ENCODE results near the gene CHSY1. TPM values are rescaled to one million over a fixed set of nuclear protein-coding genes. Genes with fewer than 3 reads are reported as not detected.
"Not testable (repeated sequence)": the region's sequence is repeated elsewhere in the genome, so short reads cannot be mapped to it uniquely, and the experiment has no call there.

CHSY1 gene
- total and polyA plus RNA-seq, 7 experiments from 2014 or later: 0.78 to 47.0 (median 8.9) TPM

- intact Hi-C loops (cut with micrococcal nuclease): loop anchor here (1.0 to 10.0 kb wide), 3 partner anchors 431 to 1368 kb away; partner anchors contain the start of genes ADAMTS17 (in 1 of the 2) and TARS3 (in 1 of the 2)
- H3K27ac Mint-ChIP-seq: peak overlapping the region in 8 of 9 donors; percentile 89 to 99 (median 96)
These were observed 41.3 kb upstream of the CHSY1 start for GRCh38 chr15:101293122-101293521.

GRCh38 chr15:101288905-101289513, 37.2 kb upstream of the CHSY1 start:
- ChIA-PET CTCF (interaction anchor here (0.7 to 3.0 kb wide), 9 partner anchors 11 to 436 kb away, joined by 3 to 16 read pairs (median 3); partner anchors contain the start of genes CHSY1 and TARS3), POLR2A (interaction anchor here (1.9 kb wide), 1 partner anchor 19 kb away, joined by 4 read pairs; no protein-coding TSS in a partner anchor)
- H3K4me3 ChIP-seq (ENCODE audit: low read length): no peak overlapping the region
- peaks cover 8 to 21% of the 10 kb centered on the region in 2 donors for H3K4me1 ChIP-seq (ENCODE audit: control insufficient read depth in 2 of 2, insufficient read depth in 2 of 2, low read length in 2 of 2)
- no peaks in the 10 kb centered on the region for H3K27me3 Mint-ChIP-seq
- H3K27ac Mint-ChIP-seq: peak overlapping the region in 8 of 9 donors; percentile 5 to 77 (median 42)
- no peaks in the 10 kb centered on the region for H3K9me3 Mint-ChIP-seq
- H3K4me1 Mint-ChIP-seq: peaks cover 32 to 62% (median 45%) of the 10 kb centered on the region in 7 donors
- H3K4me3 Mint-ChIP-seq: peak overlapping the region in 2 of 10 donors; percentile 20 to 25
- intact Hi-C loops (cut with micrococcal nuclease): loop anchor here in 1 of 2 donors (1.0 kb wide), 1 partner anchor 352 kb away; no protein-coding TSS in a partner anchor
- no peak overlapping the region for H3K27ac ChIP-seq (ENCODE audit: low read depth, low read length)
- no peaks in the 10 kb centered on the region for H3K9me3 ChIP-seq (ENCODE audit: control insufficient read depth in 2 of 3, low read length in 3 of 3)
- peak in 7 of 9 donors; percentile 48 to 68 (median 62) for DNase-seq
- H3K36me3 ChIP-seq (ENCODE audit: control insufficient read depth in 2 of 3, insufficient read depth in 3 of 3, low read length in 3 of 3): peaks cover 18 to 47% (median 32%) of the 10 kb centered on the region in 3 experiments
- no peaks in the 10 kb centered on the region for H3K27me3 ChIP-seq (ENCODE audit: control insufficient read depth in 2 of 2, insufficient read depth in 2 of 2, low read length in 2 of 2)
- peak; percentile 82 for ATAC-seq
- peaks cover 0 to 43% (median 30%) of the 10 kb centered on the region in 5 donors for H3K36me3 Mint-ChIP-seq

More at GRCh38 chr15:101293122-101293521, 41.3 kb upstream of the CHSY1 start:
- H3K36me3 ChIP-seq (ENCODE audit: control insufficient read depth in 2 of 3, insufficient read depth in 3 of 3, low read length in 3 of 3): peaks cover 0 to 16% (median 5%) of the 10 kb centered on the region in 3 experiments
- ChIA-PET POLR2A (interaction anchor here (0.6 to 1.1 kb wide), 4 partner anchors 41 to 720 kb away, joined by 3 to 5 read pairs (median 4); partner anchors contain the start of gene CHSY1), CTCF (interaction anchor here (1.1 to 2.9 kb wide), 2 partner anchors 11 to 348 kb away, joined by 5 to 11 read pairs; no protein-coding TSS in a partner anchor)
- no peaks in the 10 kb centered on the region for H3K27me3 Mint-ChIP-seq
- H3K9me3 ChIP-seq (ENCODE audit: control insufficient read depth in 2 of 3, low read length in 3 of 3): no peaks in the 10 kb centered on the region
- no peaks in the 10 kb centered on the region for H3K27me3 ChIP-seq (ENCODE audit: control insufficient read depth in 2 of 2, insufficient read depth in 2 of 2, low read length in 2 of 2)
- DNase-seq (no peak), ATAC-seq (no peak)
- peak overlapping the region; percentile 76 for H3K4me3 ChIP-seq (ENCODE audit: low read length)
- peaks cover 39 to 73% (median 63%) of the 10 kb centered on the region in 7 donors for H3K4me1 Mint-ChIP-seq
- H3K4me3 Mint-ChIP-seq: peak overlapping the region; percentile 90 to 99 (median 97)
- H3K27ac ChIP-seq (ENCODE audit: low read depth, low read length): peak overlapping the region; percentile 95
- peaks cover 4 to 26% (median 19%) of the 10 kb centered on the region in 5 donors for H3K36me3 Mint-ChIP-seq
- H3K9me3 Mint-ChIP-seq: no peaks in the 10 kb centered on the region
- peaks cover 14 to 27% of the 10 kb centered on the region in 2 donors for H3K4me1 ChIP-seq (ENCODE audit: control insufficient read depth in 2 of 2, insufficient read depth in 2 of 2, low read length in 2 of 2)

- peaks cover under 1 to 53% (median 30%) of the 10 kb centered on the region in 5 donors for H3K36me3 Mint-ChIP-seq
- POLR2A ChIA-PET; ATAC-seq; H3K4me3 Mint-ChIP-seq; H3K9me3 Mint-ChIP-seq; H3K27me3 Mint-ChIP-seq; H3K9me3 ChIP-seq (ENCODE audit: control insufficient read depth in 2 of 3, low read length in 3 of 3); H3K4me3 ChIP-seq (ENCODE audit: low read length); H3K4me1 ChIP-seq (ENCODE audit: control insufficient read depth in 2 of 2, insufficient read depth in 2 of 2, low read length in 2 of 2); H3K27ac ChIP-seq (ENCODE audit: low read depth, low read length); intact Hi-C loops (cut with micrococcal nuclease); DNase-seq; H3K27me3 ChIP-seq (ENCODE audit: control insufficient read depth in 2 of 2, insufficient read depth in 2 of 2, low read length in 2 of 2): not testable (repeated sequence)
- H3K4me1 Mint-ChIP-seq: peaks cover 22 to 45% (median 33%) of the 10 kb centered on the region in 7 donors
- H3K27ac Mint-ChIP-seq: peak overlapping the region in 4 of 9 donors; percentile 23 to 59 (median 46)
- H3K36me3 ChIP-seq (ENCODE audit: control insufficient read depth in 2 of 3, insufficient read depth in 3 of 3, low read length in 3 of 3): peaks cover 24 to 64% (median 39%) of the 10 kb centered on the region in 3 experiments
- CTCF ChIA-PET: interaction anchor here (0.7 to 3.0 kb wide), 5 partner anchors 9 to 354 kb away, joined by 3 to 16 read pairs (median 7); no protein-coding TSS in a partner anchor
These were observed 35.5 kb upstream of the CHSY1 start for GRCh38 chr15:101287342-101287741.

GRCh38 chr15:101286471-101287114, 34.7 kb upstream of the CHSY1 start:
- Histone ChIP-seq H3K4me1 (ENCODE audit: control insufficient read depth in 2 of 2, insufficient read depth in 2 of 2, low read length in 2 of 2) (peaks cover 0 to under 1% of the 10 kb centered on the region in 2 donors), H3K4me3 (ENCODE audit: low read length) (no peak overlapping the region), H3K9me3 (ENCODE audit: control insufficient read depth in 2 of 3, low read length in 3 of 3) (no peaks in the 10 kb centered on the region), H3K27me3 (ENCODE audit: control insufficient read depth in 2 of 2, insufficient read depth in 2 of 2, low read length in 2 of 2) (no peaks in the 10 kb centered on the region), H3K27ac (ENCODE audit: low read depth, low read length) (peak overlapping the region; percentile 23), H3K36me3 (ENCODE audit: control insufficient read depth in 2 of 3, insufficient read depth in 3 of 3, low read length in 3 of 3) (peaks cover 29 to 68% (median 47%) of the 10 kb centered on the region in 3 experiments)
- ChIA-PET CTCF (interaction anchor here (1.1 kb wide), 1 partner anchor 13 kb away, joined by 3 read pairs; no protein-coding TSS in a partner anchor), POLR2A (interaction anchor here (3.3 kb wide), 1 partner anchor 9 kb away, joined by 18 read pairs; the partner anchor contains the start of gene SNRPA1)
- peaks cover 17 to 38% (median 26%) of the 10 kb centered on the region in 7 donors for H3K4me1 Mint-ChIP-seq
- peaks cover 4 to 59% (median 35%) of the 10 kb centered on the region in 5 donors for H3K36me3 Mint-ChIP-seq
- peak overlapping the region in 2 of 9 donors; percentile 67 to 79 for H3K27ac Mint-ChIP-seq
- ATAC-seq (no peak), DNase-seq (no peak)
- no peaks in the 10 kb centered on the region for H3K27me3 Mint-ChIP-seq
- peak overlapping the region in 1 of 10 donors; percentile 55 for H3K4me3 Mint-ChIP-seq
- no peaks in the 10 kb centered on the region for H3K9me3 Mint-ChIP-seq
- intact Hi-C loops (cut with micrococcal nuclease): no loop called here

- Histone ChIP-seq H3K27ac (ENCODE audit: low read depth, low read length) (no peak overlapping the region), H3K4me1 (ENCODE audit: control insufficient read depth in 2 of 2, insufficient read depth in 2 of 2, low read length in 2 of 2) (no peaks in the 10 kb centered on the region), H3K27me3 (ENCODE audit: control insufficient read depth in 2 of 2, insufficient read depth in 2 of 2, low read length in 2 of 2) (no peaks in the 10 kb centered on the region), H3K36me3 (ENCODE audit: control insufficient read depth in 2 of 3, insufficient read depth in 3 of 3, low read length in 3 of 3) (peaks cover 29 to 79% (median 60%) of the 10 kb centered on the region in 3 experiments), H3K4me3 (ENCODE audit: low read length) (no peak overlapping the region), H3K9me3 (ENCODE audit: control insufficient read depth in 2 of 3, low read length in 3 of 3) (no peaks in the 10 kb centered on the region)
- intact Hi-C loops (cut with micrococcal nuclease): no loop called here
- POLR2A ChIA-PET: interaction anchor here (3.3 kb wide), 1 partner anchor 11 kb away, joined by 18 read pairs; the partner anchor contains the start of gene SNRPA1
- H3K27me3 Mint-ChIP-seq: no peaks in the 10 kb centered on the region
- peaks cover 4 to 58% (median 32%) of the 10 kb centered on the region in 5 donors for H3K36me3 Mint-ChIP-seq
- no peaks in the 10 kb centered on the region for H3K9me3 Mint-ChIP-seq
- DNase-seq (no peak), ATAC-seq (no peak)
- H3K4me1 Mint-ChIP-seq: peaks cover 5 to 18% (median 15%) of the 10 kb centered on the region in 7 donors
- CTCF ChIA-PET: interaction anchor here (0.6 kb wide), 1 partner anchor 388 kb away, joined by 3 read pairs; no protein-coding TSS in a partner anchor
- H3K27ac Mint-ChIP-seq: no peak overlapping the region
- H3K4me3 Mint-ChIP-seq: no peak overlapping the region
These were observed 32.1 kb upstream of the CHSY1 start for GRCh38 chr15:101283931-101284330.

- H3K4me1 ChIP-seq (ENCODE audit: control insufficient read depth in 2 of 2, insufficient read depth in 2 of 2, low read length in 2 of 2): peaks cover 11 to 20% of the 10 kb centered on the region in 2 donors
- DNase-seq (no peak), ATAC-seq (no peak)
- Mint-ChIP-seq H3K4me3 (no peak overlapping the region), H3K9me3 (peaks cover 0 to 3% (median 0%) of the 10 kb centered on the region in 11 donors), H3K27me3 (no peaks in the 10 kb centered on the region), H3K27ac (peak overlapping the region in 1 of 9 donors; percentile 15), H3K4me1 (peaks cover 7 to 27% (median 20%) of the 10 kb centered on the region in 7 donors), H3K36me3 (peaks cover 4 to 34% (median 15%) of the 10 kb centered on the region in 5 donors)
- ChIA-PET CTCF (no interaction called here), POLR2A (no interaction called here)
- intact Hi-C loops (cut with micrococcal nuclease): no loop called here
- H3K27me3 ChIP-seq (ENCODE audit: control insufficient read depth in 2 of 2, insufficient read depth in 2 of 2, low read length in 2 of 2): no peaks in the 10 kb centered on the region
- no peak overlapping the region for H3K27ac ChIP-seq (ENCODE audit: low read depth, low read length)
- no peaks in the 10 kb centered on the region for H3K9me3 ChIP-seq (ENCODE audit: control insufficient read depth in 2 of 3, low read length in 3 of 3)
- no peak overlapping the region for H3K4me3 ChIP-seq (ENCODE audit: low read length)
- H3K36me3 ChIP-seq (ENCODE audit: control insufficient read depth in 2 of 3, insufficient read depth in 3 of 3, low read length in 3 of 3): peaks cover 24 to 53% (median 33%) of the 10 kb centered on the region in 3 experiments
These were observed 28.2 kb upstream of the CHSY1 start for GRCh38 chr15:101280007-101280406.

Data from naive thymus-derived CD4-positive, alpha-beta T cell (primary cell).